Naive thymus-derived CD4-positive, alpha-beta T cell (primary cell): ENCODE results near the gene AMN1. TPM values are rescaled to one million over a fixed set of nuclear protein-coding genes. Genes with fewer than 3 reads are reported as not detected.
"Not testable (repeated sequence)": the region's sequence is repeated elsewhere in the genome, so short reads cannot be mapped to it uniquely, and the experiment has no call there.

Experiments
- ATAC-seq: fragments of 150-1000 bp; cut with Tn5 transposase; 2 replicates; pipeline ENCODE4 v1.10.0; 2021; ENCODE audit warnings: mild to moderate bottlenecking, moderate library complexity
- CTCF ChIA-PET: fragments of 350-600 bp; sonication (Branson Sonifier 250); formaldehyde crosslinking; loops from one replicate; lab custom pipeline; 2021; ENCODE audit warnings: antibody characterized with exemption; lab: Charles Lee
- POLR2A ChIA-PET: fragments of 350-600 bp; sonication (Branson Sonifier 250); formaldehyde crosslinking; loops from one replicate; lab custom pipeline; 2021; ENCODE audit warnings: antibody characterized with exemption, inconsistent platforms; lab: Charles Lee
- DNase-seq, 9 donors: peaks; one replicate each; pipeline versions ENCODE4 v3.0.0 to v3.0.0-alpha.2; 2020 to 2022; ENCODE audit warnings: mixed read lengths in 1 of 9
- H3K27ac ChIP-seq: one replicate; pipeline ENCODE4 v1.7.0; 2013; ENCODE audit warnings: mild to moderate bottlenecking, low read depth, low read length, moderate library complexity
- H3K27me3 ChIP-seq, 2 donors: one replicate each; pipeline ENCODE4 v1.7.0; 2013; ENCODE audit warnings: low read length in 2 of 2, mild to moderate bottlenecking in 2 of 2, moderate library complexity in 2 of 2; ENCODE audit not compliant: control insufficient read depth in 2 of 2, insufficient read depth in 2 of 2
- H3K36me3 ChIP-seq, 3 experiments: 1 replicate in 2 of 3; 2 replicates in 1 of 3; pipeline ENCODE4 v1.7.0; 2013; ENCODE audit warnings: low read length in 3 of 3, mild to moderate bottlenecking in 3 of 3, moderate library complexity in 1 of 3; ENCODE audit not compliant: insufficient read depth in 3 of 3, control insufficient read depth in 2 of 3
- H3K4me1 ChIP-seq, 2 donors: one replicate each; pipeline ENCODE4 v1.7.0; 2013; ENCODE audit warnings: low read length in 2 of 2, mild to moderate bottlenecking in 2 of 2, moderate library complexity in 1 of 2; ENCODE audit not compliant: control insufficient read depth in 2 of 2, insufficient read depth in 2 of 2
- H3K4me3 ChIP-seq: 2 replicates; pipeline ENCODE4 v1.7.0; 2013; ENCODE audit warnings: mild to moderate bottlenecking, low read length
- H3K9me3 ChIP-seq, 3 experiments: 1 replicate in 2 of 3; 2 replicates in 1 of 3; pipeline ENCODE4 v1.7.0; 2013; ENCODE audit warnings: low read length in 3 of 3; ENCODE audit not compliant: control insufficient read depth in 2 of 3
- H3K27ac Mint-ChIP-seq, 9 donors: one replicate each; pipeline ENCODE4 v1.8.0; 2020 to 2022; ENCODE audit warnings: mixed read lengths in 9 of 9, mild to moderate bottlenecking in 8 of 9, moderate library complexity in 5 of 9, inconsistent platforms in 2 of 9
- H3K27me3 Mint-ChIP-seq, 5 donors: one replicate each; pipeline ENCODE4 v1.8.0; 2021 to 2022; ENCODE audit warnings: mixed read lengths in 5 of 5, mild to moderate bottlenecking in 1 of 5
- H3K36me3 Mint-ChIP-seq, 5 donors: one replicate each; pipeline ENCODE4 v1.8.0; 2020 to 2022; ENCODE audit warnings: mixed read lengths in 5 of 5, mild to moderate bottlenecking in 3 of 5, inconsistent platforms in 1 of 5
- H3K4me1 Mint-ChIP-seq, 7 donors: one replicate each; pipeline ENCODE4 v1.8.0; 2020 to 2022; ENCODE audit warnings: mixed read lengths in 7 of 7, mild to moderate bottlenecking in 3 of 7, inconsistent platforms in 1 of 7
- H3K4me3 Mint-ChIP-seq, 10 donors: one replicate each; pipeline ENCODE4 v1.8.0; 2020 to 2022; ENCODE audit warnings: mild to moderate bottlenecking in 10 of 10, mixed read lengths in 10 of 10, moderate library complexity in 6 of 10, inconsistent platforms in 2 of 10
- H3K9me3 Mint-ChIP-seq, 11 donors: one replicate each; pipeline ENCODE4 v1.8.0; 2020 to 2022; ENCODE audit warnings: mixed read lengths in 11 of 11, mild to moderate bottlenecking in 4 of 11, inconsistent platforms in 1 of 11, moderate library complexity in 1 of 11
- intact Hi-C, 2 donors: fragments of 100-400 bp; cut with micrococcal nuclease; formaldehyde crosslinking; loops; one replicate each; pipeline ENCODE4 v1.15.1; 2023
- polyA plus RNA-seq, 2 donors: library from polyadenylated mRNA; unstranded; fragments of 300-500 nt; fragmentation: Illumina TruSeq; gene quantifications; one replicate each; pipeline ENCODE4 v1.2.3, GENCODE V29; 2021
- total RNA-seq, 6 experiments: library from RNA in 5 of 6; stranded (reverse) in 5 of 6; gene quantifications; 1 replicate in 5 of 6; 2 replicates in 1 of 6; pipeline ENCODE4 v1.2.3 and lab custom pipeline; 2021 to 2026

AMN1 gene
- total and polyA plus RNA-seq, 7 experiments from 2014 or later, result 4.1 to 22.9 (median 15.7) TPM

- no peak for ATAC-seq
- no peak overlapping the region for H3K27ac ChIP-seq
- intact Hi-C loops, result loop anchor here in 1 of 2 donors (5.0 kb wide), 1 partner anchor 381 kb away; the partner anchor contains the start of gene BICD1
- peaks cover 18 to 27% of the 10 kb centered on the region in 2 donors for H3K4me1 ChIP-seq
- peaks cover 0 to 32% (median 0%) of the 10 kb centered on the region in 3 experiments for H3K9me3 ChIP-seq
- Mint-ChIP-seq H3K4me1 (peaks cover 26 to 73% (median 61%) of the 10 kb centered on the region in 7 donors), H3K27me3 (peaks cover 0 to 2% (median 0%) of the 10 kb centered on the region in 5 donors), H3K27ac (peak overlapping the region in 3 of 9 donors; percentile 4 to 97 (median 86)), H3K4me3 (peak overlapping the region in 3 of 10 donors; percentile 3 to 100 (median 18)), H3K9me3 (peaks cover 9 to 93% (median 52%) of the 10 kb centered on the region in 11 donors), H3K36me3 (peaks cover 31 to 69% (median 61%) of the 10 kb centered on the region in 5 donors)
- CTCF ChIA-PET, result interaction anchor here (0.5 to 1.3 kb wide), 5 partner anchors 10 to 322 kb away, joined by 3 to 5 read pairs (median 4); no protein-coding TSS in a partner anchor
- no peaks in the 10 kb centered on the region for H3K27me3 ChIP-seq
- no peak overlapping the region for H3K4me3 ChIP-seq
- POLR2A ChIA-PET, result interaction anchor here (1.0 to 4.3 kb wide), 3 partner anchors 10 to 233 kb away, joined by 3 to 52 read pairs (median 4); partner anchors contain the start of gene RESF1
- DNase-seq, result no peak
- peaks cover 0 to 4% (median 0%) of the 10 kb centered on the region in 3 experiments for H3K36me3 ChIP-seq
Measured at GRCh38 chr12:31726575-31726974, 2.2 kb downstream of the AMN1 start.

- Mint-ChIP-seq H3K27ac (peak overlapping the region in 3 of 9 donors; percentile 3 to 71 (median 42)), H3K27me3 (peaks cover 0 to 2% (median 0%) of the 10 kb centered on the region in 5 donors), H3K9me3 (peaks cover 5 to 92% (median 54%) of the 10 kb centered on the region in 11 donors), H3K36me3 (peaks cover 32 to 79% (median 75%) of the 10 kb centered on the region in 5 donors), H3K4me3 (peak overlapping the region in 1 of 10 donors; percentile 32), H3K4me1 (peaks cover 14 to 68% (median 54%) of the 10 kb centered on the region in 7 donors)
- H3K4me1 ChIP-seq, result peaks cover 12 to 30% of the 10 kb centered on the region in 2 donors
- H3K36me3 ChIP-seq, result peaks cover 0 to 16% (median 0%) of the 10 kb centered on the region in 3 experiments
- H3K9me3 ChIP-seq, result peaks cover 0 to 40% (median 6%) of the 10 kb centered on the region in 3 experiments
- ChIA-PET POLR2A (interaction anchor here (0.6 to 1.0 kb wide), 4 partner anchors 11 to 259 kb away, joined by 3 to 4 read pairs (median 3); no protein-coding TSS in a partner anchor), CTCF (no interaction called here)
- no peak for DNase-seq
- ATAC-seq, result no peak
- H3K27ac ChIP-seq, result no peak overlapping the region
- H3K4me3 ChIP-seq, result no peak overlapping the region
- no peaks in the 10 kb centered on the region for H3K27me3 ChIP-seq
- intact Hi-C loops, result no loop called here
Measured at GRCh38 chr12:31724557-31724956, 4.3 kb downstream of the AMN1 start.

GRCh38 chr12:31722580-31722979 is 6.2 kb downstream of the AMN1 start:
- Mint-ChIP-seq H3K27ac (peak overlapping the region in 3 of 9 donors; percentile 11 to 75 (median 33)), H3K4me3 (no peak overlapping the region), H3K27me3 (no peaks in the 10 kb centered on the region), H3K36me3 (peaks cover 41 to 91% (median 85%) of the 10 kb centered on the region in 5 donors), H3K4me1 (peaks cover 8 to 56% (median 40%) of the 10 kb centered on the region in 7 donors), H3K9me3 (peaks cover 9 to 98% (median 57%) of the 10 kb centered on the region in 11 donors)
- ATAC-seq, result no peak
- Histone ChIP-seq H3K4me1 (peaks cover 5 to 29% of the 10 kb centered on the region in 2 donors), H3K9me3 (peaks cover 0 to 44% (median 6%) of the 10 kb centered on the region in 3 experiments), H3K4me3 (peak overlapping the region; percentile 1), H3K36me3 (peaks cover 0 to 23% (median 0%) of the 10 kb centered on the region in 3 experiments), H3K27me3 (no peaks in the 10 kb centered on the region), H3K27ac (no peak overlapping the region)
- CTCF ChIA-PET, result no interaction called here
- intact Hi-C loops, result no loop called here
- POLR2A ChIA-PET, result no interaction called here
- no peak for DNase-seq

GRCh38 chr12:31718542-31719198 is 10.2 kb downstream of the AMN1 start:
- POLR2A ChIA-PET, result interaction anchor here (0.6 to 1.7 kb wide), 3 partner anchors 10 to 240 kb away, joined by 3 to 4 read pairs (median 4); partner anchors contain the start of genes AMN1 and RESF1
- not testable (repeated sequence) for H3K4me3 Mint-ChIP-seq

GRCh38 chr12:31716998-31717397 is 11.8 kb downstream of the AMN1 start:
- H3K27me3 ChIP-seq, CTCF ChIA-PET, H3K4me3 Mint-ChIP-seq, intact Hi-C loops, H3K27me3 Mint-ChIP-seq, H3K4me3 ChIP-seq, ATAC-seq, DNase-seq, H3K27ac ChIP-seq: not testable (repeated sequence)
- peaks cover 6 to 73% (median 33%) of the 10 kb centered on the region in 11 donors for H3K9me3 Mint-ChIP-seq
- peaks cover 0 to 11% of the 10 kb centered on the region in 2 donors for H3K4me1 ChIP-seq
- peaks cover 0 to 30% (median 6%) of the 10 kb centered on the region in 3 experiments for H3K9me3 ChIP-seq
- H3K4me1 Mint-ChIP-seq, result peaks cover 0 to 28% (median 16%) of the 10 kb centered on the region in 7 donors
- peak overlapping the region in 2 of 9 donors; percentile 6 to 54 for H3K27ac Mint-ChIP-seq
- POLR2A ChIA-PET, result interaction anchor here (0.6 to 1.0 kb wide), 5 partner anchors 14 to 242 kb away, joined by 3 to 5 read pairs (median 4); partner anchors contain the start of gene RESF1
- peaks cover 0 to 19% (median 0%) of the 10 kb centered on the region in 3 experiments for H3K36me3 ChIP-seq
- peaks cover 15 to 68% (median 52%) of the 10 kb centered on the region in 5 donors for H3K36me3 Mint-ChIP-seq

More at GRCh38 chr12:31718542-31719198, 10.2 kb downstream of the AMN1 start:
- CTCF ChIA-PET, result interaction anchor here (0.6 kb wide), 1 partner anchor 26 kb away, joined by 3 read pairs; no protein-coding TSS in a partner anchor
- intact Hi-C loops, H3K27me3 Mint-ChIP-seq, H3K4me3 ChIP-seq, H3K27me3 ChIP-seq, ATAC-seq, H3K27ac ChIP-seq, DNase-seq: not testable (repeated sequence)
- peaks cover 0 to 23% of the 10 kb centered on the region in 2 donors for H3K4me1 ChIP-seq
- H3K9me3 ChIP-seq, result peaks cover 0 to 37% (median 6%) of the 10 kb centered on the region in 3 experiments
- Mint-ChIP-seq H3K4me1 (peaks cover 0 to 41% (median 22%) of the 10 kb centered on the region in 7 donors), H3K9me3 (peaks cover 6 to 89% (median 42%) of the 10 kb centered on the region in 11 donors), H3K27ac (peak overlapping the region in 2 of 9 donors; percentile 32 to 33), H3K36me3 (peaks cover 21 to 82% (median 62%) of the 10 kb centered on the region in 5 donors)
- H3K36me3 ChIP-seq, result peaks cover 0 to 19% (median 0%) of the 10 kb centered on the region in 3 experiments

- H3K4me3 ChIP-seq, result no peak overlapping the region
- H3K36me3 Mint-ChIP-seq, result peaks cover 9 to 60% (median 41%) of the 10 kb centered on the region in 5 donors
- peak overlapping the region in 6 of 10 donors; percentile 1 to 28 (median 19) for H3K4me3 Mint-ChIP-seq
- H3K9me3 Mint-ChIP-seq, result peaks cover 6 to 66% (median 25%) of the 10 kb centered on the region in 11 donors
- no peaks in the 10 kb centered on the region for H3K27me3 ChIP-seq
- H3K4me1 ChIP-seq, result no peaks in the 10 kb centered on the region
- peaks cover 0 to 25% (median 11%) of the 10 kb centered on the region in 7 donors for H3K4me1 Mint-ChIP-seq
- intact Hi-C loops, result no loop called here
- no peak for DNase-seq
- peaks cover 0 to 19% (median 0%) of the 10 kb centered on the region in 3 experiments for H3K9me3 ChIP-seq
- ATAC-seq, result peak; percentile 86
- POLR2A ChIA-PET, result no interaction called here
- H3K36me3 ChIP-seq, result peaks cover 0 to 10% (median 0%) of the 10 kb centered on the region in 3 experiments
- CTCF ChIA-PET, result interaction anchor here (0.5 to 1.1 kb wide), 2 partner anchors 11 to 115 kb away, joined by 3 read pairs; no protein-coding TSS in a partner anchor
- H3K27ac Mint-ChIP-seq, result peak overlapping the region in 8 of 9 donors; percentile 6 to 86 (median 52)
- no peak overlapping the region for H3K27ac ChIP-seq
- no peaks in the 10 kb centered on the region for H3K27me3 Mint-ChIP-seq
Measured at GRCh38 chr12:31715283-31715825, 13.5 kb downstream of the AMN1 start.
